PC-3 (cell line): Measurements from ENCODE around the gene BMP7. TPM values are rescaled to one million over a fixed set of nuclear protein-coding genes. Genes with fewer than 3 reads are reported as not detected.

Experiments
- ATAC-seq: fragments of 200-7000 bp; cut with Tn5 transposase; 2 replicates; pipeline ENCODE4 v1.9.1; 2020; ENCODE audit warnings: mild to moderate bottlenecking, moderate library complexity
- BruUV-seq: library from RNA; stranded (reverse); fragments of 400-500 nt; replicated peaks from 2 replicates; lab custom pipeline; 2021; lab: Mats Ljungman, UMichigan
- CTCF ChIA-PET: fragments of 300-600 bp; sonication (Branson Sonifier 250); formaldehyde crosslinking; loops from one replicate; lab custom pipeline; 2022; ENCODE audit warnings: antibody characterized with exemption; lab: Charles Lee
- POLR2A ChIA-PET: fragments of 300-600 bp; sonication (Branson Sonifier 250); formaldehyde crosslinking; loops from one replicate; lab custom pipeline; 2022; ENCODE audit warnings: antibody characterized with exemption; ENCODE audit not compliant: unreplicated experiment; lab: Charles Lee
- DNase-seq: peaks from one replicate; pipeline ENCODE4 v3.0.0-alpha.2; 2015
- H2AFZ ChIP-seq: fragments of 300-600 bp; sonication (generic); 2 replicates; pipeline ENCODE4 v1.6.0; 2016; ENCODE audit warnings: antibody characterized with exemption, low read length
- H3F3A ChIP-seq: fragments of 300-600 bp; sonication (generic); one replicate; pipeline ENCODE4 v1.6.0; 2017; ENCODE audit warnings: antibody characterized with exemption, low read length, control low read depth, mild to moderate bottlenecking; ENCODE audit not compliant: unreplicated experiment
- H3K27ac ChIP-seq: fragments of 300-600 bp; sonication (generic); 2 replicates; pipeline ENCODE4 v1.5.1; 2016; ENCODE audit warnings: mild to moderate bottlenecking, low read length
- H3K27me3 ChIP-seq: fragments of 300-600 bp; sonication (generic); 2 replicates; pipeline ENCODE4 v1.6.1; 2016; ENCODE audit warnings: low read length, mixed read lengths
- H3K36me3 ChIP-seq: fragments of 300-600 bp; sonication (generic); 2 replicates; pipeline ENCODE4 v1.6.1; 2016; ENCODE audit warnings: low read depth, mixed run types, low read length, mixed read lengths
- H3K4me1 ChIP-seq: fragments of 300-600 bp; sonication (generic); 2 replicates; pipeline ENCODE4 v1.5.1; 2016; ENCODE audit warnings: low read length; ENCODE audit not compliant: insufficient read depth
- H3K4me2 ChIP-seq: fragments of 300-600 bp; sonication (generic); 2 replicates; pipeline ENCODE4 v1.6.0; 2016; ENCODE audit warnings: low read length
- H3K4me3 ChIP-seq: fragments of 300-600 bp; sonication (generic); 2 replicates; pipeline ENCODE4 v1.5.1; 2016; ENCODE audit warnings: mild to moderate bottlenecking, low read length, mixed read lengths
- H3K79me2 ChIP-seq: fragments of 300-600 bp; sonication (generic); 2 replicates; pipeline ENCODE4 v1.6.1; 2017; ENCODE audit warnings: low read length, mixed read lengths
- H3K9ac ChIP-seq: fragments of 300-600 bp; sonication (generic); 2 replicates; pipeline ENCODE4 v1.6.0; 2016; ENCODE audit warnings: mild to moderate bottlenecking, low read length
- H3K9me2 ChIP-seq: fragments of 300-600 bp; sonication (generic); replicated peaks from 2 replicates; pipeline ENCODE4 v1.6.1; 2016; ENCODE audit warnings: mixed run types, low read length, mixed read lengths
- H3K9me3 ChIP-seq: fragments of 300-600 bp; sonication (generic); 2 replicates; pipeline ENCODE4 v1.6.1; 2016; ENCODE audit warnings: low read length, mixed read lengths
- H4K20me1 ChIP-seq: fragments of 300-600 bp; sonication (generic); 2 replicates; pipeline ENCODE4 v1.6.1; 2016; ENCODE audit warnings: low read length, mixed read lengths
- EZH2 ChIP-seq: fragments of 300-600 bp; sonication (generic); IDR thresholded peaks from one replicate; pipeline ENCODE4 v1.6.1; 2017; ENCODE audit warnings: antibody characterized with exemption, mild to moderate bottlenecking, low read length; ENCODE audit not compliant: unreplicated experiment
- EZH2phosphoT487 ChIP-seq: fragments of 300-600 bp; sonication (generic); IDR thresholded peaks from 2 replicates; pipeline ENCODE4 v1.6.1; 2018; ENCODE audit warnings: mild to moderate bottlenecking, antibody characterized with exemption, low read length, borderline replicate concordance
- intact Hi-C: fragments of 100-400 bp; cut with micrococcal nuclease; formaldehyde crosslinking; loops from 2 replicates; pipeline ENCODE4 v1.9.0; 2023
- total RNA-seq: library from RNA; depleted of rRNA; stranded (reverse); fragments of >200 nt; gene quantifications from 2 replicates; pipeline ENCODE4 v1.2.3, GENCODE V29; 2014
- TF ChIP-seq, protein P1 (sequence below): fragments of 300-600 bp; sonication (generic); conservative IDR thresholded peaks from 2 replicates; pipeline ENCODE4 v1.5.1; 2017; ENCODE audit warnings: antibody characterized with exemption, low read depth, mild to moderate bottlenecking, low read length

Gene BMP7
- total RNA-seq, 1 experiment from 2014 or later, result not detected

DNA sequence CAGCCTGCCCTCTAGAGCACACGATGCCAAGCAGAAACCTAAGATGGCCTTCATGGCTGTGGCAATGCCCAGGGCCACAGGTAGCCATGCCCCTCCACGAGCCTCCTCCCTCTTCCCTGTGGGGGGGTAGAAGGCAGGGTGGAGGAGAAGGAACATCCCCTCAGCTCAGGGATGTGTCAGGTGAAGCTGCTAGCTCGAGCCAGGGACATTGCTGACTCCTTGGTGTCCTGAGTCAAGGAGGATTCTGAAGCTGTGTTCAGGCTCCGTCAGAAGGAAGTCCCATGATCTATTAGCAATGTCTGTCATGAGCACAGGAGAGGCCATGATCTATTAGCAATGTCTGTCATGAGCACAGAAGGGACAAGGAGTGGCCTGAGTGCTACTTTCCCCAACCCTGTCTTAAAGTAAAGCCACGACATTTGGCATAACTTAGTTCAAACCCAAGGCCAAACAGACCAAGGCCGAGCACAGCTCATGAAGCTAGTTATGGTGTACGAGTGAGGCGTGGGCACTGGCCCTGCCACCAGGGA is 87.8 kb downstream of the BMP7 start:
- TF ChIP-seq, protein P1, sequence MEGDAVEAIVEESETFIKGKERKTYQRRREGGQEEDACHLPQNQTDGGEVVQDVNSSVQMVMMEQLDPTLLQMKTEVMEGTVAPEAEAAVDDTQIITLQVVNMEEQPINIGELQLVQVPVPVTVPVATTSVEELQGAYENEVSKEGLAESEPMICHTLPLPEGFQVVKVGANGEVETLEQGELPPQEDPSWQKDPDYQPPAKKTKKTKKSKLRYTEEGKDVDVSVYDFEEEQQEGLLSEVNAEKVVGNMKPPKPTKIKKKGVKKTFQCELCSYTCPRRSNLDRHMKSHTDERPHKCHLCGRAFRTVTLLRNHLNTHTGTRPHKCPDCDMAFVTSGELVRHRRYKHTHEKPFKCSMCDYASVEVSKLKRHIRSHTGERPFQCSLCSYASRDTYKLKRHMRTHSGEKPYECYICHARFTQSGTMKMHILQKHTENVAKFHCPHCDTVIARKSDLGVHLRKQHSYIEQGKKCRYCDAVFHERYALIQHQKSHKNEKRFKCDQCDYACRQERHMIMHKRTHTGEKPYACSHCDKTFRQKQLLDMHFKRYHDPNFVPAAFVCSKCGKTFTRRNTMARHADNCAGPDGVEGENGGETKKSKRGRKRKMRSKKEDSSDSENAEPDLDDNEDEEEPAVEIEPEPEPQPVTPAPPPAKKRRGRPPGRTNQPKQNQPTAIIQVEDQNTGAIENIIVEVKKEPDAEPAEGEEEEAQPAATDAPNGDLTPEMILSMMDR, result no peak
- TF ChIP-seq EZH2 (no peak), EZH2phosphoT487 (no peak)
- POLR2A ChIA-PET, result no interaction called here
- H3K9me2 ChIP-seq, result no peaks in the 10 kb centered on the region
- intact Hi-C loops, result no loop called here
- H4K20me1 ChIP-seq, result no peaks in the 10 kb centered on the region
- BruUV-seq, result no TSS peak
- H3K9ac ChIP-seq, result no peak overlapping the region
- H3K36me3 ChIP-seq, result no peaks in the 10 kb centered on the region
- ATAC-seq, result no peak
- H2AFZ ChIP-seq, result no peak overlapping the region
- no peaks in the 10 kb centered on the region for H3F3A ChIP-seq
- CTCF ChIA-PET, result no interaction called here
- no peak overlapping the region for H3K4me2 ChIP-seq
- no peak overlapping the region for H3K27ac ChIP-seq
- H3K9me3 ChIP-seq, result no peaks in the 10 kb centered on the region
- H3K27me3 ChIP-seq, result peaks cover 58% of the 10 kb centered on the region
- no peaks in the 10 kb centered on the region for H3K4me1 ChIP-seq
- no peak overlapping the region for H3K4me3 ChIP-seq
- no peak for DNase-seq
- H3K79me2 ChIP-seq, result no peaks in the 10 kb centered on the region

DNA sequence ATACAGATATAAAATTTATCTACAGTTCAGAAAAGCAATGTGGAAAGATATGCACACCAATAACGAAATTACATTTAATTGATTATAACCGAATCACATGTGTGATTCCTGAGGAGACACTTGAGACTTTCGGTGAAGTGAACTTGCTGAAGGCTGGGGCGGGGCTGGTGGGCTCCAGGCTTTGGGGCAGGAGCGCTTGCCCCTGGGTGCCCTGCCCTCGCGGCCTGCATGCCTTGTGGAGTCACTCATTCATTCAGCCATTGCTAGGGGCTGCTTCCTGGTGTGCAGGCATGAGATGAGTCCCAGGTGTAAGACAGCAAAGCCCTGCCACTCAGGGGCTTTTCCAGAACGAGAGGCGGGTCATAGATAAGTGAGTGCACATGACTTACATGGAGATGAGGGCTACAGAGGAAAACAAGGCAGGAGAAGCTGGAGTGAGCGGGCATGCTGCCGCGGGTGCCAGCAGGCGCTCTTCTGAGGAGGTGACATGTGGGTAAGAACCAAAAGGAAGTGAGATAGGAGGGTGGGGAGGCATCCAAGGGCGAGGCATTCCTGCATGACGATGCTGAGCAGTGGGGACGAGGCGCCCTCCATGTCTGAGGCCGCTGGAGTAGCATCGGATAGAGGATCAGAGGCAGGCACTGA is 88.7 kb downstream of the BMP7 start:
- BruUV-seq, result no TSS peak
- no peak for ATAC-seq
- POLR2A ChIA-PET, result no interaction called here

DNA sequence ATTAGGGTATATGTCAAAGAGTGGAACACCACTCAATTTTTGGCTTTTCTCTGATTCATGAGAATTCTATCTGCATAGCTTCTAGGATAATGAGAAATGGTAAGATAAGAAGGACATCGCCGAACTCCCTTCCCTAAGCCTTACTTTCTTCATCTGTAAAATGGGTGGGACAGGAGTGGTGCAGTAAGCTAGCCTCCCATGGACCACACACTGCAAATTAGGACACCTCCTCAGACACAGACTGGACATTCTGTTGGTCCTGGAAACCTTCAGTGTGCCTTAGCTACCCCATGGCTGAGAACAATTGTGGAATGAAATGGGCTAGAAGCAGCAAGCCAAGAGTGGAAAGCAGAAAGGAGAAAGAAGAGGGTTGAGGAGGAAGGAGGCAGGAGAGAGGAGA is 89.6 kb downstream of the BMP7 start:
- H3K4me2 ChIP-seq, result no peak overlapping the region
- no peaks in the 10 kb centered on the region for H3K9me3 ChIP-seq
- TF ChIP-seq EZH2 (no peak), EZH2phosphoT487 (no peak)
- TF ChIP-seq, protein P1, result no peak
- H3K27me3 ChIP-seq, result peaks cover 42% of the 10 kb centered on the region
- no TSS peak for BruUV-seq
- no peaks in the 10 kb centered on the region for H3F3A ChIP-seq
- no peaks in the 10 kb centered on the region for H3K9me2 ChIP-seq
- POLR2A ChIA-PET, result no interaction called here
- H3K4me3 ChIP-seq, result no peak overlapping the region
- ATAC-seq (no peak), DNase-seq (no peak)
- H3K4me1 ChIP-seq, result no peaks in the 10 kb centered on the region
- CTCF ChIA-PET, result no interaction called here
- H4K20me1 ChIP-seq, result no peaks in the 10 kb centered on the region
- intact Hi-C loops, result no loop called here
- H3K79me2 ChIP-seq, result no peaks in the 10 kb centered on the region
- H3K27ac ChIP-seq, result no peak overlapping the region
- no peak overlapping the region for H2AFZ ChIP-seq
- H3K9ac ChIP-seq, result no peak overlapping the region
- H3K36me3 ChIP-seq, result no peaks in the 10 kb centered on the region

More for the DNA sequence above, 88.7 kb downstream of the BMP7 start:
- H3F3A ChIP-seq, result no peaks in the 10 kb centered on the region
- no peak overlapping the region for H3K27ac ChIP-seq
- peaks cover 51% of the 10 kb centered on the region for H3K27me3 ChIP-seq
- no peak overlapping the region for H3K4me3 ChIP-seq
- no peaks in the 10 kb centered on the region for H4K20me1 ChIP-seq
- DNase-seq, result no peak
- intact Hi-C loops, result no loop called here
- H3K79me2 ChIP-seq, result no peaks in the 10 kb centered on the region
- H3K4me1 ChIP-seq, result no peaks in the 10 kb centered on the region
- no peaks in the 10 kb centered on the region for H3K36me3 ChIP-seq
- H3K9ac ChIP-seq, result no peak overlapping the region
- CTCF ChIA-PET, result no interaction called here
- H2AFZ ChIP-seq, result no peak overlapping the region
- H3K9me2 ChIP-seq, result no peaks in the 10 kb centered on the region
- no peaks in the 10 kb centered on the region for H3K9me3 ChIP-seq
- no peak overlapping the region for H3K4me2 ChIP-seq
- no peak for TF ChIP-seq EZH2
- TF ChIP-seq EZH2phosphoT487, result no peak
- TF ChIP-seq, protein P1, result no peak
